ENCODE results near the gene PLEKHB2.
A peak's percentile ranks its signal among the peaks of the same experiment; 100 is the strongest.
"Not testable (repeated sequence)": the region's sequence is repeated elsewhere in the genome, so short reads cannot be mapped to it uniquely, and the experiment has no call there.

The PLEKHB2 gene

GRCh38 chr2:131143803-131144202 lies 38.7 kb downstream of the PLEKHB2 start:
- DNase-seq (ENCODE audit: low spot score) = no peak

- no peak for DNase-seq (ENCODE audit: low spot score)
Observed at GRCh38 chr2:131145040-131145439, 39.9 kb downstream of the PLEKHB2 start.

GRCh38 chr2:131146231-131146630 lies 41.1 kb downstream of the PLEKHB2 start:
- DNase-seq (ENCODE audit: low spot score) = no peak

GRCh38 chr2:131146749-131147148 lies 41.6 kb downstream of the PLEKHB2 start:
- no peak for DNase-seq (ENCODE audit: low spot score)

GRCh38 chr2:131148426-131148825 lies 43.3 kb downstream of the PLEKHB2 start:
- no peak for DNase-seq (ENCODE audit: low spot score)

DNA sequence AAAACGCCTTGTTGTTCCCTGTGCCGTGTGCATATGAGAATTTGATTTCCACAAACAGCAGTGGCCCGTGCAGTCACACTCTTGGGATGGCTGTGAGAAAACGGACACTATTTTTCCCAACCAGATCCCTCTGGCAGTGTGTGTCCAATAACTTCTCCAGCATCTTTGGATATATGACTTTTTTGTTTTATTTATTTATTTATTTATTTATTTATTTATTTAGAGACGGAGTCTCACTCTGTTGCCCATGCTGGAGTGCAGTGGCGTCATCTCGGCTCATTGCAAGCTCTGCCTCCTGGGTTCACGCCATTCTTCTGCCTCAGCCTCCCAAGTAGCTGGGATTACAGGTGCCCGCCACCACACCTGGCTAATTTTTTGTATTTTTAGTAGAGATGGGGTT lies 45.0 kb downstream of the PLEKHB2 start:
- not testable (repeated sequence) for DNase-seq (ENCODE audit: low spot score)

DNA sequence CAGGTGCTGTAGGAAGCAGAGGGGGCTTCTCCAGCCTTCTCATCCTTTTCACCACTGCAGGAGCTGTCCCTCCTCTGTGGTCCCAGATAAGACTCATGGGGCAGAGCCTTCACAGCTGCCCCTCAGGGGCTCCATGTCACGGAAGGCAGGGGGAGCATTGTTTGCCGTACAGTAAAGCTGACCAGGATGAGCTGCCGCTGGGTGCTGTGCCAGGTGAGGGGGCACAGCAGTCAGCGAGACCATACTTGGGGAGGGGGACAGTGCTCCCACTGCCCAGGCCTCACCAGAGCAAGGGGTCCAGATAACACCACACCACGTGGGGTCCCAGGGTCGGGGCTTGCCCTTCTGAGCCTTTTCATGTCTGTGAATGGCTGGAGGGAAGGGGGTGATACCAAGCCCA lies 46.3 kb downstream of the PLEKHB2 start:
- no peak for DNase-seq (ENCODE audit: low spot score)

GRCh38 chr2:131152074-131152473 lies 46.9 kb downstream of the PLEKHB2 start:
- DNase-seq (ENCODE audit: low spot score) = no peak

DNA sequence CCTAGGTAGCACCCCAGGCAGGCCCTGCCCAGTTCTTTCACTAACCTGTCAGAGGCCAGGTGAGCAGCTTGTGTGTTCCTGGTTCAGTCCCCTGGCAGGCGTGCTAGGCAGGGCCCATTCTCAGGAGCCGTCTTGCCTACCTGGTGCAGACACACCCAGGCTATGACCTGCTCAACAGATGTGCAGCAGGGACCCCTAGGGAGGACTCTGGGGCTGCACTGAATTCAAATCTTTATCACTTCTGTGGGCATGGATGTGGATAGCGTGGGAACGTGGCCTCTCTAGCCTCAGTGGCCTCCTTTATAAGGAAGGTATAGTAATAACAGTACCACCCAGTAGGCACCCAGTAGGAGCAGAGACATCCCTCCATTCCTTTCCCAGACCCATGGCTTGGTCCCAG lies 48.4 kb downstream of the PLEKHB2 start:
- no peak for DNase-seq (ENCODE audit: low spot score)

DNA sequence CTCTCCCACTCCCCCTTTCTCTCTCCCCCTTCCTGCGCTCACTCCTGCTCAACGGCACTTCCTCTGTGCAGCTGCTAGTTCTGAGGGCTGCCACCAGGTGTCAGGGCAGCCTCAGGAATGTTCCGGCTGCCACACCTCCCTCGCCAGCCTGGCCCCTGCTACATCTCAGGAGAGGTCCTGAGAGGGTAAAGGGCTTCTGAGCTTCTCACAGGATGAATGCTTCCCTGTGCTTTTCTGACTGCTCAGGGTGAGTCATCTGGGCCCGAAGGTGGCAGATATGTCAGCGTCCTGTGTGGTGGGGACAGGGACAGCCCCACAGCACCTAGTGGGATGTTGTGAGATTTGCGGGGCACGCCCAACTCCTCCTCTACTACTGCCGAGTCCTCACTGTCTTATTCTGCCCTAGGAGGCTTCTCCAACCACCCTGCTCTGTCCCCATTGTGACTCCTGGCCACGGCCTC lies 49.0 kb downstream of the PLEKHB2 start:
- DNase-seq (ENCODE audit: low spot score) = peak; percentile 73

DNA sequence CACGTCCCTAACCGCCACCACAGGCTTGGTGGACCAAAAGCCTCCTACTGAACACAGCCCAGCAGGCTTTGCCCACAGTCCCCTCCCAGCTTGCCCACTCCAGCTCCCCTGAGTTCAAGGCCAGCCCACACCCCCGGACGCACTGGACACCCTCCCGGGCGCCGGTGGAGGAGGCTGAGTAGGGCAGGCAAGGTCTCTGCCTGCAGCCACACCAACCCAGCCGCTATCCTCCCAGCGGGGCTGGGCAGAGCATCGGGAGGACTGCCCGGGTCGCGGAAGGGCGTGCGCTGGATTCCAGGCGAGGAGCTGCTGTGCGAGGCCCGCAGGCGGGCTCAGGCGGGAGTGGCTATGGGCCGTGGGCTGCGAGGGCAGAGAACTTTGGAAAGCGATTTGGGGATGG lies 49.5 kb downstream of the PLEKHB2 start:
- no peak for DNase-seq (ENCODE audit: low spot score)

DNA sequence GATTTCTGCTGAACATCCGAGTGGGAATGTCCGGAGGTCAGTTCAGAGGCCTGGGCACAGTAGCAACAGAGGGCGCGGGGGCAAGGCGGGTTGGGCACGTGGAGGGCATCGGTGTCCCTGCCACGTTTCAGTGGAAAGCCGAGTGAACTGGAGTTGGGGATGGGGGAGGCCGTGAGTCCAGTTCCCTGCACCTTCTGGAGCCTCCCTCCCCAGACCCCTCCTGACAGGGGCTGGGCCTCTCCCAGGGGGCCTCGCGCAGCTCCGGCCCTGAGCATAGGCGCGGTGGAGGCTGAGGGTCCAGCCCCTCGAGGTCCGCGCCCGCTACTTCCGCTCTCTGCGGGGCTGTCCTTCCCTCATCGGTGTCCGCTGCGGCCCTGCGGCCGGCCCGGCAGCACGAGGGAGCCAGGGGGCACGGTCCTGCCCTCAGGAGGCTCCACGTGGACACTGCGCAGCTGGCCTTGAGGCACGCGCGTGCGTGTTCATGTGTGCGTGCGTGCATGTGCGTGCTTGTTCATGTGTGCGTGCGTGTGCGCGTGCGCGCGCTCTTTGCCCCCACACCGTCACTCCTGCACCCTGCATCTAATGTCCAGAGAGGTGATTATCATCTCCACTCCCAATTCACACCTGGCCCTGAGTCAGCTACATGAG lies 50.2 kb downstream of the PLEKHB2 start:
- DNase-seq (ENCODE audit: low spot score) = no peak

DNA sequence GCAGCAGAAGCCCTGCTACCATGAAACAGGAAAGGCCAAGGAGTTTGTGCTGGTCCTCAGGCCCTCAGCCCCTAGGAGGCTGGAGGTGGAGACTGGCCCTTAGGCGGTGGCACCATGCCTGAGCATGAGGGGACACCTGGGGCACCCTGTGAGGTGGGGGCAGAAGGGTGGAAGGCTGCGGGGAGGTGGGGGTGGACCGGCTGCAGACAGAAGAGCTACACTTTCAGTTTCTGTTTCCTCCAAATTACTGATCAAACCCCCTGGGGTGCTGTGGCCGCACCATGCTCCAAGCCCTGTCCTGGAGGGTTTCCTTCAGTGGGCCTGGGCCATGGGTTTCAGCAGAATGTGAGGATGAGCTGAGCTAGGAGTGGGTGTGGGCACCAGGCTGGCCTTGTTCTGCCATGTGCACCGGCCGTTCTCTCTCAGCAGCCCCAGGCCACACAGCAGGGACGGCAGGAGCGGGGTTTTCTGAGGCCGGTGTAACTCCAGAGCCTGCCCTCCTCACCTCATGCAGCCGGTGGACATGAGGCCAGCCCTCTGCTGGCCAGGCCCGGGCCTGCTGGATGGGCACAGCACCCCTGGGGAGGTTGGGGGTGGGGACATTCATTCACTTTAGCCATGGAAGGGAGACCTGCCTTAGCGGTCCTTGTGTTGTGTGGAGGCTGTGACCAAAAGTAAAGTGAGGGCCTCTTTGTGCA lies 51.5 kb downstream of the PLEKHB2 start:
- no peak for DNase-seq (ENCODE audit: low spot score)

DNA sequence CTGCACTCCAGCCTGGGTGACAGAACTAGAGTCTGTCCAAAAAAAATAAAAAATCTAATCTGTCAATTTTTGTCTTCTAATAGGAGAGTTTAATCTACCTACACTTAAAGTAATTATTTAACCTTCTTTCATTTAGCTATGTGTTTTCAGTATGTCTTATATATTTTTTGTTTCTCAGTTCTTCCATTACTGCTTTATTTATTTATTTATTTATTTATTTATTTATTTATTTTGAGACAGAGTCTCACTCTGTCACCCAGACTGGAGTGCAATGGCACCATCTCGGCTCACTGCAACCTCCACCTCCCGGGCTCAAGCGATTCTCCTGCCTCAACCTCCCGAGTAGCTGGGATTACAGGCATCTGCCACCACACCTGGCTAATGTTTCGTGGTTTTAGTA lies 60.4 kb downstream of the PLEKHB2 start:
- not testable (repeated sequence) for DNase-seq (ENCODE audit: low spot score)

GRCh38 chr2:131168538-131168937 lies 63.4 kb downstream of the PLEKHB2 start:
- no peak for DNase-seq (ENCODE audit: low spot score)

GRCh38 chr2:131178050-131178449 lies 72.9 kb downstream of the PLEKHB2 start:
- not testable (repeated sequence) for DNase-seq (ENCODE audit: low spot score)

DNA sequence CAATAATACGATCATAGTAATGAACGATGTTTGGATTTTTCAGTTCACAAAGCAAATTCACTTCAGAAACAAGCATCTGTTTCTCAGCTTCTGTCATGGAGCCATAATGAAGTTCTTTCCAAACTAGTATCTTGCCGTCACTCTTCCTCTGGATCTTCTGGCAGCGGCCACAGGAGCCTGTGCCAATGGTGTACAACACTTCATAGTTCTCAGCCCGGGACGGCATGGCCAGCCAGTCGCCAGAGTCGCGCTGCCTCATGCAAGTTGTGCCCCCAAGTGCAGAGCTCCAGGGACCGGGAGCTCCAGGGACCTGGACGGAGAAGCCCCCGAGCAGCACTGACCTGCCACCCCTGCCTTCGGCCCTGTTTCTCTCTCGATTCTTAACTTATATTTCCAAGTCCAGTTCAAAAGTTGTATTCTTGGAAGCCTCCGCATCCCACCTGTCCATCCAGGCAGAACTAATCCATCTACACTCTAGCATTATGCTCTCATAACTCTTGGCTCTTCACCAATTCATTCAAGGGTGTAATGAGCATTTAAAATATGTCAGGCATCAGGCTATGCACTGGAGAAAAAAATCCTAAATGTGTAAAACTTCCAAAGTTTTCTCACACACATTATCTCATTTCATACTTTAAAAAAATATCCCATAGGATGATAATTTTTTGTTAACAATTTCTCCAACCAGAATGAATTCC lies 73.7 kb downstream of the PLEKHB2 start:
- not testable (repeated sequence) for DNase-seq (ENCODE audit: low spot score)

DNA sequence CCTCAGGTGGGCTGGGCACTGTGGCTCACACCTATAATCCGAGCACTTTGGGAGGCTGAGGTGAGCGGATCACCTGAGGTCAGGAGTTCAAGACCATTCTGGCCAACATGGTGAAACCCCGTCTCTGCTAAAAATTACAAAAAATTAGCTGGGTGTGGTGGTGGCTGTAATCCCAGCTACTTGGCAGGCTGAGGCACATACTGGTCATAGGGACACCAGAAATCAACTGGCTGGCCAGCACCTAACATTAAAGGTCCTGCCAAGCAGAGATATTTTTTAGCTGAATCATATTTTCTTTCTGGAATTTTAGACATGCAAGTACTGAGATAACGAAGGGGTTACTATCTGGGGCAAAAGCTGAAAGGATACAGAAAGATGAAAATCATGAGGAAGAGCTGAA lies 76.3 kb downstream of the PLEKHB2 start:
- DNase-seq (ENCODE audit: low spot score) = not testable (repeated sequence)

DNA sequence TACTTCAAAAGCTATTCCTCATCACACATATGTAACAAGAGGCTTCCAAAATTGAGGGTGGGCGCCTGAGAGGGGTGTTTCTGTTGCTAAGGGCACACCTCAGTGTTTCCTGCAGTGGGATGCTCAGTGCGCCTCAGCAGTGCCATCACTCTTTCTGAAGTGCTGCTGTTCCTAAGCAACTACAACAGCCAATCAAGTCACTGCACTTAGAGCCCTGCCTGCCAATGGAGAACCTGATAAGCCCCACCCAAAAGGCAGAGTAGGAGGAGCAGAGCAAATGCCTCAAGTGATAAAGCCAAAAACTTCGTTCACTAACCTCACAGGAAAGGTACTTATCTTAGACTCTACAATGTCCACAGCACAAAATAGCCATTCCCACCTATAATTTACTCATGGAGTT lies 88.3 kb downstream of the PLEKHB2 start:
- not testable (repeated sequence) for DNase-seq (ENCODE audit: low spot score)

- not testable (repeated sequence) for DNase-seq (ENCODE audit: low spot score)
Observed at GRCh38 chr2:131196186-131196585, 91.0 kb downstream of the PLEKHB2 start.

All from SW480 (cell line).